Erythroblast (primary cell): ENCODE data around the gene TRANK1.

ENCODE experiments used
- GATA1 ChIP-seq: IDR thresholded peaks from 2 replicates; pipeline ENCODE4 v1.6.1; 2011; ENCODE audit warnings: low read depth, mild to moderate bottlenecking, control low read depth, low read length, moderate library complexity
- POLR2A ChIP-seq: IDR thresholded peaks from 2 replicates; pipeline ENCODE4 v1.6.1; 2011; ENCODE audit warnings: mild to moderate bottlenecking, low read length

- TF ChIP-seq POLR2A (no peak), GATA1 (no peak)
These were observed 20.0 kb upstream of the TRANK1 start for GRCh38 chr3:36964817-36965216.
